Tibial nerve (tissue), 4 donors: ENCODE data around the gene FAM181A.

ENCODE experiments used
- CTCF ChIP-seq, 5 experiments: fragments of 200-600 bp in 3 of 5; fragments of 450-650 bp in 2 of 5; sonication (generic) in 3 of 5; IDR thresholded peaks; one replicate each; pipeline ENCODE4 v1.5.1; 2016 to 2019; ENCODE audit warnings: antibody characterized with exemption in 5 of 5, mild to moderate bottlenecking in 3 of 5, moderate library complexity in 2 of 5
- EP300 ChIP-seq, 2 donors: sonication (generic); formaldehyde crosslinking; IDR thresholded peaks; one replicate each; pipeline ENCODE4 v1.6.1; 2017; ENCODE audit warnings: antibody characterized with exemption in 2 of 2, mild to moderate bottlenecking in 1 of 2
- POLR2A ChIP-seq, 2 donors: fragments of 450-650 bp; IDR thresholded peaks; one replicate each; pipeline ENCODE4 v1.6.1; 2017; ENCODE audit warnings: antibody characterized with exemption in 2 of 2, mild to moderate bottlenecking in 2 of 2, moderate library complexity in 2 of 2

GRCh38 chr14:93932642-93933041 is 5.5 kb downstream of the FAM181A start:
- TF ChIP-seq CTCF (IDR thresholded peaks at IDR 0.05), result no peak
- no peak for TF ChIP-seq EP300 (IDR thresholded peaks at IDR 0.05)
- TF ChIP-seq POLR2A (IDR thresholded peaks at IDR 0.05), result no peak
